Testis (tissue), 3 donors: ENCODE measurements around the gene RRM1. TPM values are rescaled to one million over a fixed set of nuclear protein-coding genes. Genes with fewer than 3 reads are reported as not detected.

ENCODE experiments used
- DNase-seq: peaks from one replicate; pipeline ENCODE4 v3.0.0-alpha.2; 2019
- H3K27ac ChIP-seq, 2 donors: fragments of 200-600 bp; sonication (generic); one replicate each; pipeline ENCODE4 v1.5.1; 2019
- H3K27me3 ChIP-seq: fragments of 200-600 bp; sonication (generic); one replicate; pipeline ENCODE4 v1.5.1; 2019
- H3K36me3 ChIP-seq: fragments of 200-600 bp; sonication (generic); one replicate; pipeline ENCODE4 v1.5.1; 2017; ENCODE audit warnings: low read depth; ENCODE audit errors: missing control alignments
- H3K4me1 ChIP-seq: fragments of 200-600 bp; sonication (generic); one replicate; pipeline ENCODE4 v1.5.1; 2019
- H3K4me3 ChIP-seq, 2 donors: fragments of 200-600 bp; sonication (generic); one replicate each; pipeline ENCODE4 v1.5.1; 2017 to 2019
- H3K9me3 ChIP-seq: fragments of 200-600 bp; sonication (generic); one replicate; pipeline ENCODE4 v1.5.1; 2017
- CTCF ChIP-seq, 3 experiments: fragments of 450-650 bp in 2 of 3; fragments of 200-600 bp in 1 of 3; sonication (generic) in 1 of 3; IDR thresholded peaks; one replicate each; pipeline ENCODE4 v1.5.1; 2016 to 2019; ENCODE audit warnings: antibody characterized with exemption in 3 of 3, mild to moderate bottlenecking in 2 of 3, moderate library complexity in 1 of 3
- POLR2A ChIP-seq: fragments of 450-650 bp; IDR thresholded peaks from one replicate; pipeline ENCODE4 v1.6.1; 2017; ENCODE audit warnings: antibody characterized with exemption, mild to moderate bottlenecking, moderate library complexity
- WGBS, 2 donors: methylation state at CpG; one replicate each; pipeline ENCODE4 v1.1.5; 2018; 5-methylcytosine and 5-hydroxymethylcytosine counted together
- intact Hi-C: fragments of 100-400 bp; cut with DNase I; formaldehyde crosslinking; loops from one replicate; pipeline ENCODE4 v1.15.1; 2023; ENCODE audit warnings: low total_unique reads
- polyA plus RNA-seq: library from polyadenylated mRNA; stranded (reverse); fragments of 350-450 nt; fragmentation: Illumina TruSeq; extraction: RNeasy Lipid Tissue Mini Kit (QIAGEN cat#74804); gene quantifications from one replicate; pipeline ENCODE4 v1.2.3, GENCODE V29; 2014; ENCODE audit warnings: low read depth, low replicate concordance; ENCODE audit not compliant: insufficient read depth
- total RNA-seq, 2 donors: library from RNA; depleted of rRNA; stranded (reverse); fragments of >200 nt; gene quantifications; one replicate each; pipeline ENCODE4 v1.2.3, GENCODE V29; 2016

Gene RRM1
- total and polyA plus RNA-seq, 3 donors from 2014 or later, result 31.4 to 48.3 (median 45.9) TPM

- no peaks in the 10 kb centered on the region for H3K27me3 ChIP-seq
- H3K27ac ChIP-seq, result no peak overlapping the region
- DNase-seq, result no peak
- H3K4me1 ChIP-seq, result no peaks in the 10 kb centered on the region
- no peak overlapping the region for H3K4me3 ChIP-seq
- intact Hi-C loops, result no loop called here
- H3K9me3 ChIP-seq, result no peaks in the 10 kb centered on the region
- no peak for TF ChIP-seq CTCF (IDR thresholded peaks at IDR 0.05)
- H3K36me3 ChIP-seq, result no peaks in the 10 kb centered on the region
Measured at GRCh38 chr11:4134806-4135205, 40.2 kb downstream of the RRM1 start.

DNA sequence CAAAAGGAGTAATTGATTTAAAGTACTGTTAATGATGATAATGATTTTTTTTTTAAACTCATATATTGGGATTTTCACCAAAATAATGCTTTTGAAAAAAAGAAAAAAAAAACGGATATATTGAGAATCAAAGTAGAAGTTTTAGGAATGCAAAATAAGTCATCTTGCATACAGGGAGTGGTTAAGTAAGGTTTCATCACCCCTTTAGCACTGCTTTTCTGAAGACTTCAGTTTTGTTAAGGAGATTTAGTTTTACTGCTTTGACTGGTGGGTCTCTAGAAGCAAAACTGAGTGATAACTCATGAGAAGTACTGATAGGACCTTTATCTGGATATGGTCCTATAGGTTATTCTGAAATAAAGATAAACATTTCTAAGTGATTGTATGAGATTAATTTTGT, 43.9 kb downstream of the RRM1 start:
- H3K4me3 ChIP-seq, result no peak overlapping the region
- H3K4me1 ChIP-seq, result no peaks in the 10 kb centered on the region
- H3K9me3 ChIP-seq, result no peaks in the 10 kb centered on the region
- H3K27me3 ChIP-seq, result no peaks in the 10 kb centered on the region
- WGBS, 2 donors, result 80% methylated on average over 1 of the region's 1 CpG
- intact Hi-C loops, result no loop called here
- H3K36me3 ChIP-seq, result no peaks in the 10 kb centered on the region
- no peak overlapping the region for H3K27ac ChIP-seq
- no peak for TF ChIP-seq POLR2A
- no peak for TF ChIP-seq CTCF (IDR thresholded peaks at IDR 0.05)
- no peak for DNase-seq

DNA sequence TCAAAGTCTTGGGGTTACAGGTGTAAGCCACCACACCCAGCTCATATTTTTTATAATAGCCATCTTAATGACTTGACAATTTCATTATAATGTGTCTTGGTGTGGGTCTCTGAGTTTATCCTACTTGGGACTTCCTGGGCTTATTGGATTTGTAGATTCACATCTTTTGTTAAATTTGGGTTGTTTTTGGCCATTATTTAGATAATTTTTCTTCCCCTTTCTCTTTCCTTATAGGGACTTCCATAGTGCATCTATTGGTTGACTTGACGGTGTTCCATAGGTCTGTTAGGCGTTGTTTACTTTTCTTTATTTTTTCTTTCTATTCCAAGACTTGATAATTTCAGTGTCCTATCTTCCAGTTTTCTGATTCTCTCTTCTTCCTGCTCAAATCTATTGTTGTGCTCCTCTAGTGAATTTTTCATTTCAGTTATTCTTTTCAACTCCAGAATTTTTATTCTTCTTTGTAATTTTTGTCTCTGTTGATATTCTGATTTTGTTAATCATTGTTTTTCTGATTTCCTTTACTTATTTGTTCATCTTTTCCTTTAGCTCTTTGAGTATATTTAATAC, 45.6 kb downstream of the RRM1 start:
- H3K4me1 ChIP-seq, result no peaks in the 10 kb centered on the region
- no peaks in the 10 kb centered on the region for H3K36me3 ChIP-seq
- no peak for DNase-seq
- no peaks in the 10 kb centered on the region for H3K9me3 ChIP-seq
- 98 to 99% methylated on average over 2 of the region's 2 CpGs for WGBS, 2 donors
- no peak overlapping the region for H3K27ac ChIP-seq
- H3K4me3 ChIP-seq, result no peak overlapping the region
- H3K27me3 ChIP-seq, result no peaks in the 10 kb centered on the region
- intact Hi-C loops, result no loop called here
- no peak for TF ChIP-seq CTCF (IDR thresholded peaks at IDR 0.05)
- no peak for TF ChIP-seq POLR2A

GRCh38 chr11:4146070-4146771, 51.6 kb downstream of the RRM1 start:
- Histone ChIP-seq H3K9me3 (no peaks in the 10 kb centered on the region), H3K27ac (no peak overlapping the region), H3K4me3 (no peak overlapping the region), H3K36me3 (no peaks in the 10 kb centered on the region), H3K4me1 (no peaks in the 10 kb centered on the region), H3K27me3 (no peaks in the 10 kb centered on the region)
- no peak for DNase-seq
- intact Hi-C loops, result no loop called here
- 62 to 69% methylated on average over 6 to 7 of the region's 7 CpGs for WGBS, 2 donors
- no peak for TF ChIP-seq POLR2A
- TF ChIP-seq CTCF (IDR thresholded peaks at IDR 0.05), result no peak

GRCh38 chr11:4146772-4147098, 52.1 kb downstream of the RRM1 start:
- Histone ChIP-seq H3K36me3 (no peaks in the 10 kb centered on the region), H3K27ac (no peak overlapping the region), H3K4me1 (no peaks in the 10 kb centered on the region), H3K9me3 (no peaks in the 10 kb centered on the region), H3K27me3 (no peaks in the 10 kb centered on the region), H3K4me3 (no peak overlapping the region)
- intact Hi-C loops, result no loop called here
- WGBS, 2 donors, result 81 to 84% methylated on average over 5 to 7 of the region's 7 CpGs
- no peak for DNase-seq
- TF ChIP-seq POLR2A, result no peak
- TF ChIP-seq CTCF (IDR thresholded peaks at IDR 0.05), result no peak
